Dermis microvascular lymphatic vessel endothelial cell (primary cell): ENCODE measurements around the gene PROS1. TPM values are rescaled to one million over a fixed set of nuclear protein-coding genes. Genes with fewer than 3 reads are reported as not detected.

Experiments used
- DNase-seq, 2 donors: peaks; one replicate each; pipeline versions ENCODE4 v3.0.0 to v3.0.0-alpha.2; 2010; ENCODE audit warnings: low read depth in 2 of 2
- total RNA-seq: library from RNA; depleted of rRNA; stranded (reverse); fragments of >200 nt; gene quantifications from 2 replicates; pipeline ENCODE4 v1.2.1, GENCODE V29; 2014

PROS1 gene
- 9.0 and 17.2 TPM in 2 replicates for total RNA-seq

DNA sequence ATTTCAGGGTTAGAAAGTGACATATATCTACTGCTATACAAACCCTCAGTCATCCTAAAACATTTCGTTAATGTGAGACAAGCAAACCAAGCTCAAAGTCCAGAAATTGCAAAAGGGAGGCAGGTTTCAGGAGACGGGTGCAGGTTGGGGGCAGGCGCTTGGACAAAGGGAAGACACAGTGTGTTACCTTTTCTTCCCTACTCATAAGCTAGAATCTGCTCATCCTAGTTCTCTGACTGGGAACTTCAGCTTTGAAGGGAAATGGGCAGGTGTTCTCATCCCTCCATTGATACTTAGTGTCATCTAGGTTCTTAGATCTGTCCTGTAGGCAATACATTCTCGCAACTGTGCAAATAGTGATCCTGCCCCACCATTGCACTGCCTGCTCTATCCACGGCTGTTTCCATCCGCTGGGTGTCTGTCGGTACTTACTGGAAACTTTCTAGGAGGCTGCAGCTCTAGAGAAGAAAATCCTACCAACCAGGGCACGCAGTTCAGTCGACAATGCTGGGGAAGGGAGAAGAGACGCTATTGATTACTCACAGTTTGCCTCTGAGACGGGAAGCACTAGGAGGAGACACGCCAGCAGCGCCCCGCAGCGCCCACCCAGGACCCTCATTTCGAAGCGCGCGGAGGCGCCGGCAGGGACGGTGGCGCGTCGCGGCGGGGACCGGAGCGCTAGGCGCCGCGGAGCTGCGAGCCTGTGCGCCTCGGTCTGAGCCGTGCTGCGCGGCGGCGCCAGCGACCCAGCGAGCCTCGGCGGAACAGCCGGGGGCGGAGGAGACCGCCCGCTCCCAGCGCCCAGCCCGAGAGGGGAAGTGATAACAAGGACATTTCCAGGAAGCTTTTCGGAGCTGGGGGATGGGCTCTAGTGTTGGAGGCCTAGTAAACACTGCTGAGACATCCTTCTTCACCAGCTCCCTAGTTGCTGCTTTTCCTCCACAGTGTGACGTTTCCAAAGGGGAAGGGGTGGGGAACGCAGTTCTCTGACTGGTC, at the start of gene PROS1:
TSS of gene PROS1 (minus strand) at position 766 of the 996 bp plus-strand sequence. CDS start at position 619, 147 bp downstream.
- DNase-seq, result peak; percentile 49 to 74

DNA sequence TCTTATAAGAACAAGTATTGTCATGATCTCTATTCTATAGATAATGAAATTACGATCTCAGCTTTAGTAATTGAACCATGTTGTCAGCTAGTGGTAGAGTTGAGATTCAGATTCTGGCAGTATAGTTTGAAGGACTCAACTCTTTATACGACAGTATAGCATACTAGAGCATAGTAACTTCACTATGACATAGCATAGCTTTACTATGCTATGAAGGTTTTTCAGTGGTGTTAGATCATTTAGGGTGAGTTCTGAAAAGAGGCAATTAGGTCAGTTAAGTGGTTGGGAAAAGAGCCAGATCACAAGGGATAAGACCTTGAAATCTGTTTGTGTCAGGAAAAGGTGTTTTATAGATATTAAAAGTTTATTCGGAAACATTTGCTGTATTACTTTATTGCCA, 46.6 kb upstream of the PROS1 start:
- no peak for DNase-seq

DNA sequence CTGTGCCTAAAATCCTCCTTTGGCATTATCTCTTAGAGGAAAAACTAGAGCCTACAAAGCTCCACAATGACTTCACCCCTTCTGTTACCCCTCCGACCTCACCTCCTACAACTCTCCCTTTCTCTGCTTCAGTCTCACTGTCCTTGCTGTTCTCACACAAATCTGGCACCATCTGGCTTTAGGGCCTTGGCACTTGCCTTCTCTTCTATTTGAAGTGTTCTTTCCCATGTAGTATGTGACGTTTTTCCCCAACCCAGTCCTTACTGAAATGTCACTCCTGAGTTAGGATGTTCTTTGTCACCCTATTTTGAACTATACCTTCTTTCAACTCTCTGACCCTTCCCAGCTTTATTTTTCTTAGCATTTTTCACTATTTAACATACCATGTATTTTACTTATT, 46.0 kb upstream of the PROS1 start:
- no peak for DNase-seq

DNA sequence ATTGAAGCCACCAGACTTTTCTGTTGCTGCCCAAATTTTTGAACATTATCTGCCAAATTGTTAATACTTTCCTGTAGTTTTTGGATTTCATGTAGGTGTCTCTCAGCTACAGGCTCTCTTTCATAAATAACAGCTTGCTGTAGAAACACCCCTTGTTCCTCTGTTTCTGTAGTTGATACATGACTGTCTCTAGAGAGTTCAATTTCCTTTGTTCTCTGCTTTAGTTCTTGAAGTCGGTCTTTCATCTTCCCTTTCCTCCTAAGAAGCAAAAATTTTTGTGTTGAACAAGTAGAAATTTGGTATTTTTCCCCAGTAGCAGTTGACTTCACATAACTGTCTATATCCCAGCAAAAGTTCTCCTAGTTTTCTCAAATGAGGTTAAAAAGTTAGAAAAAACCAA, 41.3 kb upstream of the PROS1 start:
- DNase-seq, result no peak

DNA sequence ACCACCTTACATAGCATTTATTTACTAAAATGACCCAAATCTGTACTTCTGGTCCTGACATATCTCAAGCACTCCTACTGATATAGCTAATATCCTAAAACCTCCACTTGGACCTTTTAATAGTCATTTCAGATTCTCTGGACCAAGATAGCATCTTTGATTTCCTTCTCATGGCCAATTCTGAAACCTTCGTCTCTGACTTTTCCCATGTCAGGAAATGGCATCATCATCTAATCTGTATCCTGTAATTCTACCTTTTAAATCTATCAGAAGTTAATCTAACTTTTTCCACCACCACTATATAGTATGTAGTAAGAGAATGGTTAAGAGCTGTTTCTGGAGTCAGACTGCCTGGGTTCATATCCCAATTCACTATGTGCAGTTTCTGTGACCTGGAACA, 38.5 kb upstream of the PROS1 start:
- no peak for DNase-seq

DNA sequence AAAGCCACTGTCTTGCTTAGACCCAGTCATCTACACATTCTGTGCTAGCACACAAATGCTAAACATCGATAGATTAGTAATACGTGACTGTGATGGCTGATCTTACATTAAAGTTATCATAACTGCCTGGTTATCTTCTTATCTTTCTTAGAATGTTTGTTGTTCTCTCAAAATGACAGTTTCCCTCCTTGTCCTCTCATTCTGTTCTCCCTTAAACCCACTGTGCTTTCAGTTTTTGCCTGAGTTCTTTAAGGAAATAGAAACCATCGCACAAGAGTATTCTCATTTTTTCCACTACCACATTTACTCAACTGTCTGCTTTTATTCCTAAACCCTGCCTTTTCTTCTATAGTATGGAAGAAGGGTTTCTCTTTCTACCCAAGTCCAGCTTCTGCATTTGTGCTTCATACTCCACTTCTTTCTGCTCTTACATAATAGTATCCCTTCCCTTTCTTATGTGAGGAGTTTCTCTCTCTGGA, 37.6 kb upstream of the PROS1 start:
- DNase-seq, result no peak

DNA sequence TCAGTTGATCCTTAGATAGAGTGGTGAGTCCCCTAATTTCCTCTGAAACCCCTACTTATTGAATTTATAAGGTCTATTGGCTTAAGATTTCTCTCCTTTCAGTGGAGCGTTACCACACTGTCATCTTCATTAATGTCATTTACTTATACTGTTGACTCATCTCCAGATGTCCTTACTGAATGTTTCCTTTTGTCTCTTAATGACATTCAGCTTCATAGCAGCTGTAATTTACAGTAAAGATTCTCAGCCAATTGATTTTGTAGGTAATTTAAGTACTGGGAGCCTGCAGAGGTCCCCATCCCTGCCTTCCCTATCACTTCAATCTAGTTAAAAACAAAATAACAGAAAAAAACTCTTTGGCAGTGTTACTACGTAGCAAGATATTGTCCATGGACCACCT, 35.9 kb upstream of the PROS1 start:
- DNase-seq, result no peak

DNA sequence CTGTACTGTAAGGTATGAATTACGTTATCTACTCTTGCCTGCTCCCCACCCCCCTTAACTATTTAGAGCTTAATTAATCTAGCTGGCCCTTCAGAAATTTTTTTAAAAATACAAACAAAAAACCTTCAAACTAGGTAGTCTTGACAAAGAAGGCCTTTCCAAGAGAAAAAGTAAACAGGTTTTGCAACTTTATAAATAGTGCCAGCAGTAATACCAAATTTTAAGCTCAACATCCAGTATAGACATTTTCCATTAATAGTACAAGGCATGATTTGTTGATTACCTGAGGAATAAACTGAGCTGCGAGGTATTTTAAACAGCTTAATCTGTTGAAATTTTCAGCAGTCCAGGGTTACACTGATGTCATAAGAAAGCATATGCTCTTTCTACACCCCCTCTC, 34.6 kb upstream of the PROS1 start:
- no peak for DNase-seq

DNA sequence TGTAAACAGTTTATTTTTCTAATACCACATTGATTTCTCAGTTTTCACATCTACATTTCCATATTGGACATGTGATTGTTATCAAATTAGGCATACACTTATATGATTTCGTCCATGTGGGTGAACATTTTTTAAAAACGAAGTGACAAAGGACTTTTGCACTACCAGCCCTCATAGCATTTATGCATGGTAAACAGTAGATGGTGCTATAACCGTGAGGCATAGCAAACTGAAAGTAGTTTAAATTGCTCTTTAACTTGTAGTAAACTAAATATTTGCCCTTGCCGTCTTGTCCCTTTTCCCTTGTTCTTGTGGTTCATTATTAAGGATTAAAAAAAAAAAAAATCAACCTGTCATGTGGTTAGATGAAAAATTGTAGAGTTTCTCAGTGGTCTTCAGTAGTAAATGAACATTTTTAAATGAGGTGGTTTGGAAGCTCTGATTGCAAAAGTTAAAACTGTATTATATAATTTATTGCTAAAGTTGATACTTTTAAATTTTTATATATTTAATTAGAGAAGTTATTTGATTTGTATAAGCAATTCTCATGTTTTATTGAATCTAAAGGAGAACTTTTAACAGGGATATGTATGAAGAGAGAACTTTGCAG, 30.7 kb upstream of the PROS1 start:
- peak; percentile 74 to 75 for DNase-seq

DNA sequence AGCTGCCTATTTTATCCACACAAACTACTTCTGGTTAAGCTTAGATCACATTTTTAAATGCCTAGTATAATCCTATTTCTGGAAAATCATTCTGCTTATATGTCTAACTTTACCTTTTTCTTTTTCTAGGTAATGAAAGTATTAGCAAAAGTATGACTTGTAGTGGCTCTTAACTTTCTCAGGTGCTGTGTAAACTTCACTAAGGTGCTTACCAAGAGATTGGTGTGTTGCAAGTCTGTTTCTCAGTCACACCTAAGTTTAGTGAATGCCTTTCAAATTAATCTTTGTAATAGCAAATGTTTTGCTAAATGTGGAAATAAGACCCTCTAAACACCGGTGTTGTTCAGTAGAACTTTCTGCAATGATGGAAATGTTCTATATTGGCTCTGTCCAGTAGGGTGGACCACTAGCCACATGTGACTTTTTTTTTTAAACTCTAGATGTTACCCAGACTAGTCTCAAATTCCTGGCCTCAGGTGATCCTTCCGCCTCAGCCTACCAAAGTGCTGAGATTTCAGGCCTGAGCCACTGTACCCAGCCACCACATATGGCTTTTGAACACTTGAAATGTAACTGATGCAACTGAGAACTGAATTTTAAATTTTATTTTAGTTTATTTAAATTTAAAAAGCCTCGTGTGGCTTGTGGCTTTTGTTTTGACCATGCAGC, 28.3 kb upstream of the PROS1 start:
- no peak for DNase-seq

DNA sequence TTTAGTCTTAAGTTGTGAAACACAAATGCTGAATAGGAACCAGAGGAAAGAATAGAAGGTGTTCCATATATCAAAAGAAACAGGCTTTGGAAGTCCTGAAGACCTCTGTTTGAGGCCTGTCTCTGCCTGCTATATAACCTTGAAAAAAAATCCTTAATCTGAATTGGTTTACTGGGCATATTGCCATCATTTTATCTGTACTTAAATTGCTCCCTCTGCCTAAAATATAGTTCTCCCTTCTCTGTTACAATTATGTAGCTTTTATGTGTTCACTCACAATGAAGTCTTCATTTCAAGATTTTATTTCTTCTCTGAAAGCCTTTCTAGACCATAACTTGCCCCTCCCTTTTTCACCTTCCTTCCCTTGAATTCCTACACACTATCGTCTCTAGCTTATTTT, 27.5 kb upstream of the PROS1 start:
- no peak for DNase-seq

DNA sequence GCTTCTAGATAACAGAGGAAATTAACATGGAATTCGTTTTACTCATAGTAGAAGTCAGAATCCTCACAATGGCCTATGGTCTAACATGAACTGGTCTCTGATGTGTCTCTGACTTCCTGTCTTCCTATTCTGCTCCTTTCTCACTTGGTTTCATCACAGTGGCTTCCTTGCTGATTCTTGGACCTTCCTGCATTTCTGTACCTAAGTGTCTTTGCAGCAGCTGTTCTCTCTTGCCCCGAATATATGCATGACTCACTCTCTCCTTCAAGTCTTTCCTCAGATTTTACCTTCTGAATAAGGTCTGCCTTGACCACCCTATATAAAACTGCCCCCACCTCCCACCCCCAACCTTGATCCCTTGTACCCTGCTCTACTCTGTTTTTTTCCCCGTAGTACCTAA, 20.4 kb upstream of the PROS1 start:
- DNase-seq, result no peak

DNA sequence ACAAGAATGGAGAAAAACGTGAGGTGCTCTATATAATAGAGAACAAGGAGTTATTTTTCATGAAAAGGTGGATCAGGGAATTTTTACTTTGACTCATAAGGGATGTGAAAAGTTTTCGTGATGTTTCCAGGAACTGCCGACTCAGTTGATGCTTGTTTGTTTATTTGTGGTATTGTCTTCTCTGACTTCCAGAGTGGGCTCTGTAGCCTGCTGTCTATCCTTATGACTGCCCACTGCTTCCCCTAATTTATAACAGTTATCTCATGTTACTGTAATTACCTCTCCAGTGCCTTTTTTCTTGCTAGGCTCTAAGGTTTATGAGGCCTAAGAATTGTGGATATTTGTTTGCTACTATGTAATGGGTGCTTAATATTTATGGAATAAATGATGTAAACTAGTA, 18.5 kb upstream of the PROS1 start:
- peak in 1 of 2 donors; percentile 6 for DNase-seq

DNA sequence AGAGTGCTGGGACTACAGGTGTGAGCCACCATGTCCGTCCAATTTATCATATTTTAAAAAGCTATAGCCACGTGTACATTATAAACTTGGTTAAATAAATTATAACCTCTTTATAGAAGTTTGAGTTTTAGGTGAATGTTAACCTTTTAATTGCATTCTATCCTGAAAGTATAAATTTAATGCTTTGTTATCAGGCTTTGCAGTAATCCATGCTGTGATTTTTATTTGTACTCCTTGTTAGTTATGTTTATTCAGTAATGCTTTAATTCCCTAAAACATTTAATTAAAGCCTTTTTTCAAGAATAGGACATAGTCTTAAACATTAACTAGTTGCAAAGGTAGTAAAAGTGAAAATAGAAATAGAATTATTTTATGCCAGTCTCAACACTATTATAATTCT, 17.9 kb upstream of the PROS1 start:
- DNase-seq, result no peak

DNA sequence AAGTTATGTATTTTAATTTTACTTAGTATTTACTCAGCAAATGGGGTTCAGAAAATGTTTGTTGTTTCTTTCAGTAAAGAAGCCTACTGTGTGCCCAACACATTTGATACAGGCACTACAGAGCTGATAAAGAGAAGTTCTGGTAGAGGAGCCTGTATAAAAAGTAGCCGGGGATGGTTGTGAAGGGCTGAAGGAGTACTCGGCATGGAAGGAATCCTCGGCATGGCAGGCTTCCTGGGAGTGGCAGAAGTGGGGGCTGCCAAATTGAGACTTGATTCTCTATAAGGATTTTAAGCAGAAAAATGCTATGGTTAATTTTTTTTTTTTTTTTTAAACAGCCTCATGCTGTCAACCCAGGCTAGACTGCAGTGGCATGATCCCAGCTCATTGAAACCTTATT, 15.5 kb upstream of the PROS1 start:
- no peak for DNase-seq

DNA sequence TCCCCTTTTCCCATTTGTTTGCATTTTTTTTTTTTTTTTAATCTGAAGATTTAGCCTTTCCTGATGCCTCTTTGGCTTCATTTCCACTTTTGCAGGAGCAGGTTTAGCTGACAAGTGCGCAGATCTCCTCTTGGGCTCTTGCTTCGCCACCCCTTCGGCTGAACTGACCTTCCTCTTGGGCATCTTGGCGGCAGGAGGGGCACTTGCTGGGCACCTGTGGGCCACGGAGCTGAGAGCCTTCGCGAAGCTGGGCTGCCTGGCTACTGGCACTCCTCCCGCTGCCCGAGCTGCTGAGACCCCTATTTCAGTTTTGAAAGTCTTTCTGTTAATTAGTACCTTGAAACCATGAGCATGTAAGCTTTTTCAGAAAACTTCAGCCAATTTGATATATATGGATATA, 15.1 kb upstream of the PROS1 start:
- no peak for DNase-seq

DNA sequence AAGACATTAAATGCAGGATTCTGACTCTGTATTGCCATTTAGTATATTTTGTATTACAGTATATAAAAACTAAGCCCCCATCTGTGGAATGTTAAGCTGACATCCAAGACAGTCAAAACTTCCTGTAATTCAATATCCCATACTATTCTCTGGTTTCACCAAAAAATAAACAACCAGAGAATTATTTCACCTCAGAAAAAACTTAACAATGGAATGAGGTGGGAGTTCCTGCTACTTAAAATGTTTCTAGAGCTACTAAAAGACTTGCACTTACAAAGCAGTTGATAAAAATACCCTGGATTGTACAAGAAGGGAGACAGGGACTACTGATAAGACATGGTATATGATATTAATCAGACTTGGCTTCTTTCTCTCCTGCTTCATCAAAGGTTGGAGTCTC, 14.6 kb upstream of the PROS1 start:
- peak in 1 of 2 donors; percentile 17 for DNase-seq

DNA sequence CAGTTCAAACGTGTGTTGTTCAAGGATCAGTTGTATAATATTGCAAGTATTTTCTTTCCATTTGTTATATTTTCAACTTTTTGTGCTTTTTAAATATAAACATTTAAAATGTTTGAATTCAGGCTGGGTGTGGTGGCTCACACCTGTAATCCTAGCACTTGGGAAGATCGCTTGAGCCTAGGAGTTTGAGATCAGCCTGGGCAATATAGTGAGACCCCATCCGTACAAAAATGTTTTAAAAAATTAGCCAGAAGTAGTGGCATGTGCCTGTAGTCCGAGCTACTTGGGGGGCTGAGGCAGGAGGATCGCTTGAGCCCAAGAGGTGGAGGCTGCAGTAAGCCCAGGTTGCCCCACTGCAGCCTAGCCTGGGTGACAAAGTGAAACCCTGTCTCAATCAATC, 10.9 kb upstream of the PROS1 start:
- no peak for DNase-seq

DNA sequence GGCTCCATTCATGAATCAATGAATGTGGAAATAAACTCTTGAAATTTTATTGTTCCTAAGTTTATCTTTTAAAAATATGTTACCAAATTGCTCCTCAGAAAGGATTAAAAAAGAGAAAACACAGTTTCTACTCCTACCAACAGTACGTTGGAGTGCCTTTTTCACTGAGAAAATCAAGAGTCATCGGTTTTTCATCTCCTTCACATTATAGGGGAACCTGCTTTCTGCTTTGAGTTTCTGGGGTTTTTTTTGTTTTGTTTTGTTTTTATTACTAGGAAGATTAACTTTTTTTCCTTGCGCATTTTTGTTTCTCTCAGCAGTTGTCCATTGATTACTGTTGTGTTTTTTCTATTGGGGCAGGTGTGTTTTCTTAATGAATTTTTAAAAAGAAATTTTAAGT, 9.7 kb upstream of the PROS1 start:
- no peak for DNase-seq

DNA sequence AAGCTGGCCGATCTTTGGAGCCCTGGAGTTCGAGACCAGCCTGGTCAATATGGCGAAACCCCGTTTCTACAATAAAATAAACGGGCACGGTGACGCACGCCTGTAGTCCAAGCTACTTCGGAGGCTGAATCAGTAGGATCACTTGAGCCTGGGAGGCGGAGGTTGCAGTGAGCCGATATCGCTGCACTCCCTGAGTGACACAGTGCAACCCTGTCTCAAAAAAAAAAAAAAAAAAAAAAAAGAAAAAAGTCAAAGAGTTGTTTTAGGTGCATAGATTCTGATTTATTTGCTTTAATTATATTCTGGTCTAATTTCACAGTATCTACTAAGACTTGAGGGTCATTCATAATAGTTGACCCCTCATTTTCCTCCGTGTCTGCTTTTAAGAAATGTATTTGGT, 8.0 kb upstream of the PROS1 start:
- no peak for DNase-seq

DNA sequence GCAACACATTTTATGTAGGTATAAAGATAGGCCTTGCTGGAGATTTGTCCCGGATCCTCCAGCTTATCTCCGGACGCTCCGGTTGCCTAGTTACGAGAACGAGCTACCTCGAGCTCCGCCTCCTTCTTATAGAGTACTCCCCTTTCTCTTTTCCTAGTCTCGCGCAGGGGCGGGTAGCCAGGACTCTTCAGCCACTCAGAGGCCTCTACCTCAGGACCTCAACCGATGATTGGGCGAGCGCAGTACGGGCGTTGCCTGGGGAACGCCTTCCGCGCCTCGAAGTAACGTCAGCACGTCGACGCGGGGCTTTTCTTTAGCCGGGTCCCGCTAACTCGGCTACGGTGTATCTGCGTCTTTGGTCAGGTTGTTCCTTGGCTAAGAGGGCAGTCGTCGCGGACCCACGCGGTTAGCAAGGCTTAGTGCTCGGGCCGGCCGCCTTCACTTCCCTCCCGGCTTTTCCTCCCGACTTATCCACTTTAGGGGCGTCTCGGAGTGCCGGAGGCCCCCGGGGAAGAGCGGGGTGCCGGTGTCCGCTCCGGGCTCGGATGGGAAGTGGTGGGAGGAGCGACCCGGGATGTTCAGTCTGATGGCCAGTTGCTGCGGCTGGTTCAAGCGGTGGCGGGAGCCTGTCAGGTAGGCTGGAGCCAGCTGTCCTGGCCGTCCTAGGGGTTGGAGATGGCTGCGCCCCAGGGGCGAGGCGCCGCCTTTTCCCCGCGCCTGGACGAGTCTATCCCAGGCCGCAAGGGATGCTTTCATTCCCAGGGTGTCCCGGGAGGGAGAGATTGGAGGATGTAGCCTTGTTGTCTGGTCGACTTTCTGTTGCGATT, 6.4 kb upstream of the PROS1 start, which contains the start of gene ARL13B:
TSS of gene ARL13B (plus strand) at position 306 of the 827 bp plus-strand sequence. CDS start at position 575, 269 bp downstream.
- DNase-seq, result peak; percentile 95 to 99
